GM10266 (cell line): ENCODE measurements around the gene RPS6KA2.
"Not testable (repeated sequence)": the region's sequence is repeated elsewhere in the genome, so short reads cannot be mapped to it uniquely, and the experiment has no call there.

Experiments
- DNase-seq: peaks from one replicate; pipeline ENCODE4 v3.0.0; 2012; ENCODE audit errors: extremely low spot score
- TF ChIP-seq, protein P1 (sequence below): IDR thresholded peaks from 2 replicates; pipeline ENCODE4 v1.5.1; 2012; ENCODE audit warnings: mild to moderate bottlenecking, low read depth; ENCODE audit not compliant: control insufficient read depth, insufficient read depth; ENCODE audit errors: missing control alignments

RPS6KA2 gene

DNA sequence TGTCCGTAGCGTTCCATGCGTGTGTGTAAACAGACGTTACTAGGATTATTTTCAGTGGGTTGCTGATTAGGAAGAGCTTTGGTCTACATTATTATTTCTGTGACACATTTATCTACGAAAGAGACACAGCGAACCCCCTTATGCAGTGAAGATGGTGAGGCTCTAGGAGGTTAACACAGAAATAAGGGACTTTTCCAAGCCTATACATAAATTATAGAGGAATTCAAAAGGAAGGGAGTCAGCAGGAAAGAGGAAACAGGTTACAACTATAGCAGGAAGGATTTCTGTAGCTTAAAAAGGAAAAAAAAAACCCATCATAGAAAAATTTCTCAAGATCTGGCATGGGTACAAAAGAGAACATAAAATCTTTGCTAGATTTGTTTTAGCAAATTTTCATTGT is 12.9 kb upstream of the RPS6KA2 start:
- DNase-seq: no peak
- TF ChIP-seq, protein P1, sequence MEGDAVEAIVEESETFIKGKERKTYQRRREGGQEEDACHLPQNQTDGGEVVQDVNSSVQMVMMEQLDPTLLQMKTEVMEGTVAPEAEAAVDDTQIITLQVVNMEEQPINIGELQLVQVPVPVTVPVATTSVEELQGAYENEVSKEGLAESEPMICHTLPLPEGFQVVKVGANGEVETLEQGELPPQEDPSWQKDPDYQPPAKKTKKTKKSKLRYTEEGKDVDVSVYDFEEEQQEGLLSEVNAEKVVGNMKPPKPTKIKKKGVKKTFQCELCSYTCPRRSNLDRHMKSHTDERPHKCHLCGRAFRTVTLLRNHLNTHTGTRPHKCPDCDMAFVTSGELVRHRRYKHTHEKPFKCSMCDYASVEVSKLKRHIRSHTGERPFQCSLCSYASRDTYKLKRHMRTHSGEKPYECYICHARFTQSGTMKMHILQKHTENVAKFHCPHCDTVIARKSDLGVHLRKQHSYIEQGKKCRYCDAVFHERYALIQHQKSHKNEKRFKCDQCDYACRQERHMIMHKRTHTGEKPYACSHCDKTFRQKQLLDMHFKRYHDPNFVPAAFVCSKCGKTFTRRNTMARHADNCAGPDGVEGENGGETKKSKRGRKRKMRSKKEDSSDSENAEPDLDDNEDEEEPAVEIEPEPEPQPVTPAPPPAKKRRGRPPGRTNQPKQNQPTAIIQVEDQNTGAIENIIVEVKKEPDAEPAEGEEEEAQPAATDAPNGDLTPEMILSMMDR: no peak

DNA sequence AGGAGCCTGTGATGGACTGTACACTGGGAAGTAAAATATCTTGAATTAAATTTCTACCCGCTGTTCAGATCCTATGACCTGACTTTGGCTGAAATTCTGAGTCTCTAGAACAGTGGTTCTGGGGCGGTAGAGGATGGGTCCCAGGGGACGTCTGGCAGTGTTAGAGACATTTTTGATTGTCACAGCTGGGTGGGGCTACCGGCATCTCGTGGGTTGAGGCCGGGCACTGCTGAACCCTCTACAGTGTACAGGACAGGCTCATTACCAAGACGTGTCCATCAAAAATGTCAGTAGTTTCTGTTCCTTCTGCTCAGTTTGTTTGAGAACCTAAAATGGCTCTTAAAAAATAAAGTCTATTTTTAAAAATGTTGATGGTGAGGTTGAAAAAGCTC is 11.5 kb upstream of the RPS6KA2 start:
- no peak for DNase-seq

DNA sequence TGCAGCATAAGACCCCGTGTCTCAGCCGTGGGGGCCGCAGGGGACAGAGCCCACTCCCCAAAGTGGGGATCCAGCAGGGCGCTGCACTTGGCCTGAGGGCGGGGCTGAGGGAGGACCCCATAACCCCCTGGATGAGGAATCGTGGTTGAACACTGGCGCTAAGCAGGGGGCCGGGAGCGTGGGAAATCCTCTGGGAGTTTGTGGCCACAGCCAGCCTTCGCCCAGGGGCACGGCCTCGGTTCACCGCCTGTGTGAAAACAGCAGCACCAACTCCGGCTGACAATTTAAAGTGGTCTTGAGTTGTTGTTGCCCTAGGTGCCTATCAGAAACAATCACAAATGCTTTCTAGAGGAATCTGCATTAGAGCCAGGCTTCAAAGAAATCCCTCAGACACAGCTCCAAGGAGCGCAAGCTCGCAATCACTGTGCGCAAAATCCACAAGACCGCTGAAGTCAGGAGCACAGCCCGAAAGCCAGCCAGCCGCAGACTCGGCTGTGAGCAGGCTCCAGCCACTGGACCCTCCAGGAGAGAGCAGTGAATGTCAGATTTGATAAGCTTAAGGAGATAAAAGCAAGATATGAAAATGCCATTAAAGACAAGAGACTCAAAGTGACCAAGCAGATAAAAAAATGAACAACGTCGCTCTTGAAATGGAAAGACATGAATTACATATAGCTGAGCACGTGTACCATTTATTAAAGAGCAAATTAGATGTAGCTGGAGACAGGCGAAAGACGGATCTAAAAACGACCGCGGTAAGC is 10.9 kb upstream of the RPS6KA2 start:
- DNase-seq: no peak
- TF ChIP-seq, protein P1: no peak

More for the DNA sequence above, 11.5 kb upstream of the RPS6KA2 start:
- TF ChIP-seq, protein P1: no peak

DNA sequence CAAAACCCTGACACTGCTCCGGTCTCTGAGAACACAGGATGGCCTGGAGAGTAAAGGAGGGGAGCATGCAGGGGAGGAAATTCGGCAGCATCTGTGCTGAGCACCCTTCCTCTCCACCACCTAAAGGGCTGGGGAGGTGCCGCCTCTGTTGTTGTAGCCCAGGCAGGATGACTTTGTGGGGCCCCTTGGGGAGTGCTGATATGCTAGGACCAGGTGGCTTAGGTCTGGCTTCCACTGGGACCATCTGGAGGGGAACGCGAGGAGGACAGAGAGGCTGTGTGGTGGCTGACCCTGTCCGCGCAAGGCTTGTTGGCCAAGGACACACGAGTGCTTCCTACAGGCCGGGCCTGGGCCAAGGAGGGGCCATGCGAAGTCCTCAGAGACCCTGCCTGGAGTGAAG is 9.9 kb upstream of the RPS6KA2 start:
- DNase-seq: no peak
- TF ChIP-seq, protein P1: no peak

DNA sequence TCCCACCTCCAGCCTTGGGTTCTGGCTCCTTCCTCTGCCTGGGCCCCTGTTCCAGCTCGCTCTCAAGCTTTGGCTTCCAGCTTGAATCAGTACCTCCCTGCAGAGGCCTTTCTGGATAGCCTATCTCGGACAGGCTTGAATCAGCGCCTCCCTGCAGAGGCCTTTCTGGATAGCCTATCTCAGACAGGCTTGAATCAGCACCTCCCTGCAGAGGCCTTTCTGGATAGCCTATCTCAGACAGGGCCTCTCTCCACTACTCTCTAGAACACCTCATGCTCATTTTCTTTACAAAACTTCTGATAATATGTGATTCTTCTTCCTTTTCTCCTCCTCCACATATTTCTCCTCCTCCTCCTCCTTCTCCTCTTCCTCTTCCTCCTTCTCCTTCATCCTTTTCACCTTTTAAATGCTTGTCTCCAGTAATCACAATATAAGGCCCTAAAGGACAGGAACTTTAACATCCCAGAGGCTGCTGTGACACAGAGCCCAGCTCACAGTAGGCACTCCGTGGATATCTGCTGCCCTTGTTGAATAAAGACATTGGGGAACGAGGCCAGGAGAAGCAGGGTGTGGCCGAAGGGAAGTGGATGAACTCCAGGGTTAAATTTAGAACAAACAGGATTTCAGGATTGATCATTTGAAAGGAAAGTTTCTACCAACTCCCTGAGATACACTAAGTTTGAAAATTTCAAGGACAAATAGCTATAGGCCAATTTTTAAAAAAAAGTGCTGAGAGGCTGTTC is 9.3 kb upstream of the RPS6KA2 start:
- TF ChIP-seq, protein P1: no peak
- DNase-seq: no peak

DNA sequence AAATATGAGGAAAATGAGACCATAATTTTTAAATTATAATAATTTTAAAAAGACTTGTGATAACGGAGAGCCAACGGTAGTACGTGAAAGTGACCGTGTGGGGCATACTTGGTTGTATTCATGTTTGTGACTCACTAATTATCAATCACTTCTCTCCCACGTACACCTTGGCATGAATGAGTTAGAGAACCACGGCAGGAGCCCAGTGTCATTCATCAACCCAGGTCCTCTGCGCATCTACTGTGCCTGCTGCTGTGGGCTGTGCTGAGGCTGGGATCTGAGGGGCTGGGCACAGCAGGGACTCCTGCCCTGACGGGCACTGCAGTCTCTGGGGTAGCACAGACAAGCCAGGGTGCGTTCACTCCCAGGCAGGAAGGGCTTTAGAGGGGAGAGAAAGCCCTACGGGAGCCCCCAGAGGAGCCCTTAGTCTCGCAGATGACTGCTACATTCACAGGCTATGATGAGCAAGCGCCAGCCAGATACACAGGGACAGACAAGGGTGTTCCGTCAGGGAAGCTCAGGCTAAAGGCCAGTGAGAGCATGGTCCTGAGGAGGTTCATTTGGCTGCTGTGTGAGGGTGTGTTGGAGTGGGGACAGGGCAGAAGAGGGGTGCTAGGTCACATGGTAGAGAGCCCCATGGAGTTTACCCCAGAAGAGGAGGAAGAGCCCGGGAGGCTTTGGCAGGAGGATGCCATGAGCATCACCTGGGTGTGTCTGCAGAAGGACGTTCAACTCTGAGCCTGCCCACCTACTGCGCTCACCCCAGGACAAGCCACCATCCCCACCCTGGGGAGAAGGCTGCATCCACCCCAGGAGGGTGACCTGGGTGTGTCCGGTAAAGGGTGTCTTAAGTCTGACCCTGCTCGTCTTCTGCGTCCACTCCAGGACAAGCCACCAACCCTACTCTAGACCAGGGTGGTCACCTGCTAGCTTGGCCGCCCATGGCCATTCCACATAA is 8.2 kb upstream of the RPS6KA2 start:
- no peak for DNase-seq
- TF ChIP-seq, protein P1: no peak

DNA sequence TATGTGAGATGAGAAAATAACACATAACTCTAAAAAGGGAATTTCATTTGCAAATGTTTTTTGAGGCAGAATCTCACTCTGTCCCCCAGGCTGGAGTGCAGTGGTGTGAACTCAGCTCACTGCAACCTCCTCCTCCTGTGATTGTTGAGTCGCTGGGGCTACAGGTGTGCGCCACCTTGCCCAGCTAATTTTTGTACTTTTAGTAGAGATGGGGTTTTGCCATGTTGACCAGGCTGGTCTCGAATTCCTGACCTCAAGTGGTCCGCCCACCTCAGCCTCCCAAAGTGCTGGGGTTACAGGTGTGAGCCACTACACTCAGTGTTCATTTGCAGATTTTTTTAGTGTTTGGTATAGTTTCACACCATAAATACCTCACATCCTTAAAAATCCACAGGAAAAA is 7.5 kb upstream of the RPS6KA2 start:
- not testable (repeated sequence) for DNase-seq
